ENCODE results near the gene KCNQ1.

DNA sequence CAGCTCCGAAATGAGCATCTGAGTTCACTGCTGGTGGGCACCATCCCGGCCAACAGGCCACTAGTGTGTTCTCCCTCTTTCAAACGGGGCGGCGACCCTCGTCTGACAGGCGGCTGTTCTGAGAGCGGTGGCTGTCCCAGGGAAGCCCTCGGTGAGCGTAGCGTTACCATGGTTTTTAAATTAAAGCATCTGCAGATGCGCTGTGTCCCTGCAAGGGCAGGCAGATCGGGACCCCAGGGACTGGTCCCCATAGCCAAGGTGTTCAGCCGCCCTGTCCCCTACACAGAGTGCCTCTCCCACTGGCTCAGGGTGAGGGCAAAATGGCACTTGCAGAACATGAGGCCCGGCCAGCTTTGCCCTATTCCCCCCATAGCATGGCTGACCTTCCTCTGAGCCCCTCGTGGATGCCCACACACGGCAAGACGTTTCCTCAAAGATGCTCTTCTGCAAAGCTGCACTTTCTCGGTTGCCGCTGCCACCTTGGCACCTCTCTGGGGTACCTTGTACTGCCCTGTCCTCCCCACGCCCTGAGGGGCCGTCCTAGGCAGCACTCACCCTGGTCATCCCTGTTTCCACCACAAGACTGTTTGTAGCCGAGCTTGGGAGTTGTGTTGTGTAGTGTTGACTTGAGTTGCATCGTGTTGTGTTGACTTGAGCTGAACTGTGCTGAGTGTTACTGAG is 306.9 kb downstream of the KCNQ1 start:
- TF ChIP-seq, protein P1, sequence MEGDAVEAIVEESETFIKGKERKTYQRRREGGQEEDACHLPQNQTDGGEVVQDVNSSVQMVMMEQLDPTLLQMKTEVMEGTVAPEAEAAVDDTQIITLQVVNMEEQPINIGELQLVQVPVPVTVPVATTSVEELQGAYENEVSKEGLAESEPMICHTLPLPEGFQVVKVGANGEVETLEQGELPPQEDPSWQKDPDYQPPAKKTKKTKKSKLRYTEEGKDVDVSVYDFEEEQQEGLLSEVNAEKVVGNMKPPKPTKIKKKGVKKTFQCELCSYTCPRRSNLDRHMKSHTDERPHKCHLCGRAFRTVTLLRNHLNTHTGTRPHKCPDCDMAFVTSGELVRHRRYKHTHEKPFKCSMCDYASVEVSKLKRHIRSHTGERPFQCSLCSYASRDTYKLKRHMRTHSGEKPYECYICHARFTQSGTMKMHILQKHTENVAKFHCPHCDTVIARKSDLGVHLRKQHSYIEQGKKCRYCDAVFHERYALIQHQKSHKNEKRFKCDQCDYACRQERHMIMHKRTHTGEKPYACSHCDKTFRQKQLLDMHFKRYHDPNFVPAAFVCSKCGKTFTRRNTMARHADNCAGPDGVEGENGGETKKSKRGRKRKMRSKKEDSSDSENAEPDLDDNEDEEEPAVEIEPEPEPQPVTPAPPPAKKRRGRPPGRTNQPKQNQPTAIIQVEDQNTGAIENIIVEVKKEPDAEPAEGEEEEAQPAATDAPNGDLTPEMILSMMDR (IDR thresholded peaks at IDR 0.05), result no peak
- TF ChIP-seq POLR2A (IDR thresholded peaks at IDR 0.05), result no peak

Measured in upper lobe of left lung (tissue), 4 donors.